SK-N-MC (cell line): Measurements from ENCODE around the gene HHIP.

Source experiments
- DNase-seq: peaks from one replicate; pipeline ENCODE4 v3.0.0-alpha.2; 2011; ENCODE audit warnings: low read depth, low spot score
- H3K27ac ChIP-seq: fragments of 200-600 bp; sonication (generic); 2 replicates; pipeline ENCODE4 v1.5.1; 2016; ENCODE audit warnings: mixed run types
- H3K36me3 ChIP-seq: fragments of 200-600 bp; sonication (generic); 2 replicates; pipeline ENCODE4 v1.6.1; 2017; ENCODE audit warnings: antibody characterized with exemption, low read length, mixed read lengths; ENCODE audit not compliant: insufficient read depth
- H3K4me3 ChIP-seq: fragments of 200-600 bp; sonication (generic); 2 replicates; pipeline ENCODE4 v1.5.1; 2016
- H3K9ac ChIP-seq: fragments of 200-600 bp; sonication (generic); 2 replicates; pipeline ENCODE4 v1.8.0; 2017; ENCODE audit warnings: mixed run types, mixed read lengths; ENCODE audit not compliant: insufficient read length
- H3K9me3 ChIP-seq: fragments of 200-600 bp; sonication (generic); 2 replicates; pipeline ENCODE4 v1.6.1; 2017; ENCODE audit warnings: low read depth, mild to moderate bottlenecking, antibody characterized with exemption, low read length, moderate library complexity, mixed read lengths
- EZH2 ChIP-seq: fragments of 200-600 bp; sonication (generic); IDR thresholded peaks from one replicate; pipeline ENCODE4 v1.6.1; 2017; ENCODE audit warnings: antibody characterized with exemption
- FOXP2 ChIP-seq: optimal IDR thresholded peaks from 2 replicates; pipeline ENCODE3; 2011; ENCODE audit warnings: mild to moderate bottlenecking, moderate library complexity; ENCODE audit not compliant: insufficient read depth; ENCODE audit errors: extremely low read length, control extremely low read depth
- POLR2AphosphoS5 ChIP-seq: IDR thresholded peaks from 2 replicates; pipeline ENCODE4 v1.6.1; 2012; ENCODE audit warnings: mild to moderate bottlenecking, low read depth, low read length, borderline replicate concordance

HHIP gene

DNA sequence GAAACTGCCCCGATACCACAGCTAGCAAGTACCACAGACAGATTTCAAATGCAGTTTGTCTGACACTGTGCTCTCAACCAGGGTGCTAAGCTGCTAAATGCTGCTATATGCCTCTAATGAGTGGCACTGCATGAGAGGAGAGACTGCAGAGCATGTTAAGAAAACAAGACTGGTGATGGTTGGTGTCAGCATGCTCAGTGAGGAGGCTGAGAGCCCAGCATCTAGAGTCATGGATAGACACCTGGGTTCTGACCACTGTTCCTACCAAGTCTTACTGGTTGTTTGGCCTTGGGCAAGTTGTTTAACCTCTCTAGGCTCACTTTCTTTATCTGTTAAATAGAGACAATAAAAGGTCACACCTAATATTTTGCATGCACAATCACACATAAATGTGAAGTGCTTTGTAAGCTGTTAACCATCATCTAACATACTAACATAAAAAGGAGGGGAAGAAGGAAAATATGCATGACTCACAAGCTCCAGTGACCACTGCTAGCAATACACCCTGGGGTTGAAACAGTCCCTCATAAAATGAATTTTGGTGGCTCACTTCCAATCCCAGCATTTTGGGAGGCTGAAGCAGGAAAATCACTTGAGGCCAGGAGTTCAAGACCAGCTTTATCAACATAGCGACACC lies 20.7 kb downstream of the HHIP start:
- Histone ChIP-seq H3K9me3 (no peaks in the 10 kb centered on the region), H3K27ac (no peak overlapping the region), H3K36me3 (no peaks in the 10 kb centered on the region), H3K4me3 (no peak overlapping the region), H3K9ac (no peak overlapping the region)
- TF ChIP-seq POLR2AphosphoS5 (no peak), EZH2 (no peak), FOXP2 (no peak)
- no peak for DNase-seq

DNA sequence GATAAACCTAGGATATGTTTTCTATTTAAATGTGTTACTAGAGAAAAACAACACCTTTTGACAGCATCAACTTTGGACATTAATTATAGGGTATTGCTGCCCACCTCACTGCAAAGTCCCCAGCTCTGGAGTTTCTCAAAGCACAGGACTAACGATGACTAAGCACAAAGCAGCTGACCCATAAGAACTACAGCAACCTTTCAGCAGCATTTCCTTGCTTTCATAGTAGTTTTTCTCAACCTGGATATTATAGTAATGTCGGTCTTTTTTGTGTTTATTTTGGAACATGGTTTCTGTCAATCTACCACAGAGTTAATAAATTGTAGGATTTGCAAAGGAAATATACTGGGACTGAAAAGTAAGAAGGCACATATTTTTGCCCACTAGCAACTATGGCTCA lies 21.5 kb downstream of the HHIP start:
- no peak for DNase-seq
- Histone ChIP-seq H3K9ac (no peak overlapping the region), H3K36me3 (no peaks in the 10 kb centered on the region), H3K27ac (no peak overlapping the region), H3K4me3 (no peak overlapping the region), H3K9me3 (no peaks in the 10 kb centered on the region)
- TF ChIP-seq EZH2 (no peak), POLR2AphosphoS5 (no peak), FOXP2 (no peak)

DNA sequence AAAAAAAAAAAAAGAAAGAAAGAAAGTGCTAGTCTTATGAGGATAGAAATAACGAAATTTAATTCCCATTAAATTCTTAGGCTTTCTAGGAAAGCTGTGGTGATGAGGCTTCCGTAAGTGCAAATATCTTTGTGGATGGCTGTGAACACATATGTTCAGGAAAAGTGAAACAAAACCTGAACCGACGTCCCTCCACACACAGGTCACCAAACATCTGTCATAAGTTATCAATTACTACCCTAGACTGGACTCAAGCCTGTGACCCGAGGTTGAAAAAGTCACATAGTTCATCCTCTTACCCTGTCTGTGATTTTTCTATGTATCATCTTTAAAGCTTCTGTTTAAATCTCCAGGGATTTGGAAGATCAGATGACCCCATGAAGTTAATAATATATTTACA lies 24.8 kb downstream of the HHIP start:
- DNase-seq = no peak
- TF ChIP-seq FOXP2 (no peak), EZH2 (no peak), POLR2AphosphoS5 (no peak)
- Histone ChIP-seq H3K4me3 (no peak overlapping the region), H3K36me3 (no peaks in the 10 kb centered on the region), H3K9ac (no peak overlapping the region), H3K9me3 (no peaks in the 10 kb centered on the region), H3K27ac (no peak overlapping the region)

DNA sequence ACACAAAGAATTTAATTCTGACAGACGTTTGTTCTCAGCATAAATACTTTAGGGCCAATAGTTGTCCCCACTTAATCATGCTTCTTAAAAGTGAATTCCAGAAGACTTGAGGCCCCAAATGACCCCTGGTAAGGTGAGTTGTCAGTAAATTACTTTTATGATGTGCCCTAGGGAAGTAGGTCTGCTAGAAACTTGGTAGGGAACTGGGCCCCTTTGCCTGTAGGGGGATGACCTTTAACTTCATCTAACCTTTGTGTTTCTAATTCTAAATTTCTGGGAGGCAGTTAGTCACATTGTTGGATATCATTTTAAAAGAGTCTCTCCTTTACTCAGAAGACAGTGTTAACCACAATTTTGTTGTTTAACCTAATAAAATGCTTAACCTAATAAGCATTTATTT lies 28.8 kb downstream of the HHIP start:
- H3K9ac ChIP-seq = no peak overlapping the region
- no peaks in the 10 kb centered on the region for H3K36me3 ChIP-seq
- no peak overlapping the region for H3K4me3 ChIP-seq
- no peak overlapping the region for H3K27ac ChIP-seq
- DNase-seq = no peak
- TF ChIP-seq EZH2 = no peak
- TF ChIP-seq POLR2AphosphoS5 = no peak
- TF ChIP-seq FOXP2 = no peak
- H3K9me3 ChIP-seq = no peaks in the 10 kb centered on the region

DNA sequence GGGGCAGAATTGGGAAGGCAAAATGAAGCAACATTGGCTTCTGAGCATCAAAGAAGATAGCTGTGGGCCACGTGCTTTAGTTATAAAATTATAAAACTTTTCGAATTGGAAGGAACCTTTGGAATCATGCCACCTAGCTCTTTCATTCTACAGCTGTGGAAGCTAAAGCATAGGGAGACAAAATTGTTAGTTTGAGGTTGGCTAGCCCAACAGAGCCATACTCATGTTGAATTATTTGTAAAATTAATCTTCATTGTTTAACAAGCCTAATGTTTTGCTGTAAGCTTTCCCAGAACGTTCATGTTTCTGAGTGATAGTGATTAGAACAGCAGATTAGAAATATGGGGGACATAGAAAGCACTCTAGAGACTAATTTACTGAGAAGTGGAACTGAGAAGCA lies 35.9 kb downstream of the HHIP start:
- H3K27ac ChIP-seq = no peak overlapping the region
- no peaks in the 10 kb centered on the region for H3K36me3 ChIP-seq
- no peak for TF ChIP-seq FOXP2
- TF ChIP-seq EZH2 = no peak
- no peak for TF ChIP-seq POLR2AphosphoS5
- no peaks in the 10 kb centered on the region for H3K9me3 ChIP-seq
- no peak overlapping the region for H3K9ac ChIP-seq
- H3K4me3 ChIP-seq = no peak overlapping the region
- no peak for DNase-seq

DNA sequence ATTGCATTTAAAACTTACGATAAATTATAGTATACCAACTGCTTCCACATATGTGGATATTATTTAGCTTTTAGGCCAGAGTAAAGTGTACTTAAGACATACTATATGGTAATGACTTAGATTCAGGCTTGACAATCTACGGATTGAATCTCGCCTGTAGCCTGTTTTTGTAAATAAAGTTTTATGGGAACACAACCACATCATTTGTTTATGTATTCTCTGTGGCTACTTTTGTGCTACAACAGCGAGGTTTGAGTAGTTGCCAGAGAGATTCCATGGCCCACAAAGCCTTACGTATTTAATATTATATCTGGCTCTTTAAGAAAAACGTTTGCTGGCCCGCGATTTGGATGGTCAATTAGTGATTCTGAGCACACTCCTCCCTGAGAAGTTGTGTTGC lies 37.6 kb downstream of the HHIP start:
- no peak overlapping the region for H3K4me3 ChIP-seq
- H3K36me3 ChIP-seq = no peaks in the 10 kb centered on the region
- DNase-seq = no peak
- H3K9me3 ChIP-seq = no peaks in the 10 kb centered on the region
- no peak overlapping the region for H3K9ac ChIP-seq
- TF ChIP-seq FOXP2 = no peak
- no peak for TF ChIP-seq EZH2
- no peak for TF ChIP-seq POLR2AphosphoS5
- no peak overlapping the region for H3K27ac ChIP-seq

DNA sequence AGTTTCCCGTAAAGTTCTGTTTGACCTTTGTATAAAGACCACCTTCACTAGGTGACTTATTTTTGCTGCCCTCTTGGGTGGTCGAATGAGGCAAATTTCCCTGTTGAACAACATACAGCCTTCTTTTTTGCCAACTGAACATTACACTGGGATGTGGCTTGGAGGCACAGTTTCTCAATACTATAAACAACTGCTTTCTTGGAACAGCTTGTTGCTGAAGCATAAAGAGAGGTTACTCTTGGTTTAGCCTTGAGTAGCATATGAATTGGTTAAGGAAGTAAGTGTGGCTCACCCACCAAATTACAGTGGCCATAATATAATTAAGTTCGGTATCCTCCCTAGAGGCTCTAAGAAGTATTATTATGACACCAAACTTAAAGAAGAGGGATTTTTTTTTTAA lies 40.0 kb downstream of the HHIP start:
- no peak for DNase-seq
- Histone ChIP-seq H3K4me3 (no peak overlapping the region), H3K27ac (no peak overlapping the region), H3K9ac (no peak overlapping the region), H3K36me3 (no peaks in the 10 kb centered on the region), H3K9me3 (no peaks in the 10 kb centered on the region)
- TF ChIP-seq FOXP2 (no peak), POLR2AphosphoS5 (no peak)

DNA sequence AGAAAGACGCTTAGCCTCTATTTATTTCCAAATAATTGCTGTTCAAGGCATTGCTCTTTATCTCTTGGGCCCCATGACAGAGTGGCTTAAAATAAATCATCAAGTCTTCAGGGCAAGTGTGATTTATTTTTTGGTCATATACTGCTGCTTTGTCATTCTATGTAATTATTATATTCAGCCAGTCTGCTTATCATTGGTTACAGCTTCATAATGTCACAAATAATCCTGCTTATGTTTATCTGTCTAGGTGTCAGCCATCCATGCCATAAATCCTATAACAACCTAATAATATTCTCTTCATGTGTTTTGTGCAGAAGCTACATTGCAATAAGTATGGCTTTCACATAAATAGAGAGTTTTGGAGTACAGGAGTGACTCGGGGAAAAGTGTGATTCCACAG lies 41.0 kb downstream of the HHIP start:
- no peaks in the 10 kb centered on the region for H3K36me3 ChIP-seq
- H3K9ac ChIP-seq = no peak overlapping the region
- DNase-seq = no peak
- TF ChIP-seq FOXP2 = no peak
- TF ChIP-seq EZH2 = no peak
- no peak for TF ChIP-seq POLR2AphosphoS5
- H3K4me3 ChIP-seq = no peak overlapping the region
- no peak overlapping the region for H3K27ac ChIP-seq
- H3K9me3 ChIP-seq = no peaks in the 10 kb centered on the region

DNA sequence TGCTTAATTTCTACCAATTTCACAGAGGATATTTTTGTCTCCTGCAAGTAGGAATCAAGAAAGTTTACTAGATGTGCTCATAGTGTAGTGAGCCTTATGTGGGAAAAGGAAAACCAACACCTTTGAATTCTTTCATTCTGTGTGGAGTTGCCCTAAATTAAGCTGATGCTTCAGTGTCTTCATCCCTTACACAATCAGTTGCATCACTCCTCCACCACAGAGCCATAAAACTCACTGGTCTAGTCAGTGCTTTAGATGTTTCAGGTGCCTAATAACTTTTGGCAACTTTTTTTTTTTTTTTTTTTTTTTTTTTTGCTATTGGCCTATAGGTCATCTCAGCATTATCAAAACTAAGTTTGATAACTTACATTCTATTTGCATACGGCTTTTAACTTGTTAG lies 41.5 kb downstream of the HHIP start:
- no peak overlapping the region for H3K9ac ChIP-seq
- no peak overlapping the region for H3K27ac ChIP-seq
- H3K36me3 ChIP-seq = no peaks in the 10 kb centered on the region
- DNase-seq = no peak
- TF ChIP-seq FOXP2 (no peak), POLR2AphosphoS5 (no peak), EZH2 (no peak)
- H3K9me3 ChIP-seq = no peaks in the 10 kb centered on the region
- no peak overlapping the region for H3K4me3 ChIP-seq
